ENCODE results near the gene CCR9. TPM values are rescaled to one million over a fixed set of nuclear protein-coding genes. Genes with fewer than 3 reads are reported as not detected.

CCR9 gene
- total RNA-seq, 1 donor from 2014 or later = not detected

DNA sequence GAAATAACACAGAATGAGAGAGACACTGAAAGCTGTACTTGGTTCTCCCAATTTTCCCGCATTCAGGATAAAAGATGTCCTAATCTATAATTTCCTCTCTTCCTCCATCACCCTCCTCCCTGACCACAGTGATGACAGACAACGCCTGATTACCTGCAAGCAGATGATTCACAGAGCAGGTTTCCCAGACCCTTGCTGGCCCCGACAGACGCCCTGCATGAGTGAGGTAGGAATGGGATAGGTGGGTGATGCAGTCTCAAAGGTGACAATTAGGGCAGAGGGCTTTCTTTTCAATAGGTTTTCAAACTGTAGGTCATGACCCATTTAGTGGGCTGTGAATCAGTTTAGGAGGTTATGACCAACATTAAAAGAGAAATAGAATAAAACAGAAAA lies 51.7 kb downstream of the CCR9 start:
- no peak for DNase-seq

GRCh38 chr3:45938864-45939263 lies 52.5 kb downstream of the CCR9 start:
- DNase-seq = peak; percentile 71

- no peak for DNase-seq
Measured at GRCh38 chr3:45939341-45939771, 53.0 kb downstream of the CCR9 start.

DNA sequence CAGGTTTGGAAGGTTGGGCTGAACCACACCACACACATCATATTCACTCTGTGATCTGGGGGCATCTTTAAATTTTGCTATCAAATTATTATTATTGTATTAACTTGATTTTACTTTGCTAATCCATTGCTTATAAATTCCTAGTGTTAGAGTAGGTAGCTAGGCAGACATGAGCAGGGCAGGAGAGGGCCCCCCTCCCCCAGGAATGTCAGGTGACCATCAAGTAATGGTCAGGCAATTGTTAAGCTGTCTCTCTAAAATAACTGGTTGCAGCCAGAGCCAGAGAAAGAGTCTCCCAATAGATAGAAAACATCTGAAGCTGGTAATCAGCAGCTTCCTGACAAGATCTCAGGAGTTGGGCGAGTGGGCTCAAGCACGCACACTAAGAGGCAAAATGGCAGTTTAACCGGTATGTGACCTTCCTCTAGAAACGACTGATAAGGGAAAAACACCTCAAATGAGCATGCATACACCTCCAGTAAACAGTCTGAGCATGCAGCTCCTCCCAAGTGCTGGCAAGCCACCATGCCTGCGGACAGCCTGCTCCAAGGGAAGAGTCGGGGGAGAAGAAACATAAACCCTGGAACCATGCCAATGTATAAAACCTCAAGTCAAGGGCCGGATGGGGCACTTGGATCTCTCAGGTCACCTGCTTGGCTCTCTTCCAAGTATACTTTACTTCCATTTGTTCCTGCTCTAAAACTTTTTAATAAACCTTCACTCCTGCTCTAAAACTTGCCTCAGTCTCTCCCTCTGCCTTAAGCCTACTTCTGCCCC lies 53.8 kb downstream of the CCR9 start:
- no peak for DNase-seq

GRCh38 chr3:45940781-45941365 lies 54.5 kb downstream of the CCR9 start:
- DNase-seq = no peak

DNA sequence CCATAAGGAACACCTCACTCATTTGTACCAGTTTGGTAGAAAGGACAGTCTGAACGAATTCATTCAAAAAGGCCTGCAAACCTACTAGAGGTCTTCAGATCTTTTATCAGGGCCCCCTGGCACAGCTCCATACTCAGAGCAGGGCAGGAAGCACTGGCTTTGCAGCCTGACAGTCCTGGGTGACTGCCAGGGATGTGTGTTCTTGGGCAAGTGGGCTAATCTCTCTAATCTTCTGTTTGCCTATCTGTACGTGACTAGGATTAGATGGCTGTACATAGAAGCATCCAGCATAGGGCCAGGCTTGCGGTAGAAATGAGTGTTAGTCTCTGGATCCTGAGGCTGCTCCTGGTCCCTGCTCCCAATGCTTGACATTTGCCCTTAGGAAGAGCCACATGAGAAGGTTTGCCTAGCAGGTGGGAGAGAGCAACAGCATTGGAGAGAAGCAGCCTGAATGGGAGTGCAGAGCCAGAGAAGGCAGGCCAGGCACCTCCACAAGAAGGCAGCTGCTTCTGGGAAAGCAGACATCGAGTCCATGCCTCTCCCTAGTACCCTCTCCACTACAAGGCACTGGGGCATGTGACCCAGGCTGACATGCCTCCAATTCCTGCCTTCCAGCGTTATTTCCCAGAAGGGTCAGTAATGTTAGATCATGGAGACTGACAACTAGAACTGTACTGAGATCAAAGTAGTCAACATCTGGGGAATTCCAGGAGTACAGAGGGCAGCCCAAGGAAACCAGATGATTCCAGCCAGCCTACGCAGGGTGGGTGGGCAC lies 55.9 kb downstream of the CCR9 start:
- DNase-seq = no peak

GRCh38 chr3:45943207-45943846 lies 57.0 kb downstream of the CCR9 start, which contains the start of gene CXCR6:
CXCR6 (plus strand) TSS chr3:45943464; CDS start chr3:45946482, 3,018 bp downstream.
- DNase-seq = no peak

DNA sequence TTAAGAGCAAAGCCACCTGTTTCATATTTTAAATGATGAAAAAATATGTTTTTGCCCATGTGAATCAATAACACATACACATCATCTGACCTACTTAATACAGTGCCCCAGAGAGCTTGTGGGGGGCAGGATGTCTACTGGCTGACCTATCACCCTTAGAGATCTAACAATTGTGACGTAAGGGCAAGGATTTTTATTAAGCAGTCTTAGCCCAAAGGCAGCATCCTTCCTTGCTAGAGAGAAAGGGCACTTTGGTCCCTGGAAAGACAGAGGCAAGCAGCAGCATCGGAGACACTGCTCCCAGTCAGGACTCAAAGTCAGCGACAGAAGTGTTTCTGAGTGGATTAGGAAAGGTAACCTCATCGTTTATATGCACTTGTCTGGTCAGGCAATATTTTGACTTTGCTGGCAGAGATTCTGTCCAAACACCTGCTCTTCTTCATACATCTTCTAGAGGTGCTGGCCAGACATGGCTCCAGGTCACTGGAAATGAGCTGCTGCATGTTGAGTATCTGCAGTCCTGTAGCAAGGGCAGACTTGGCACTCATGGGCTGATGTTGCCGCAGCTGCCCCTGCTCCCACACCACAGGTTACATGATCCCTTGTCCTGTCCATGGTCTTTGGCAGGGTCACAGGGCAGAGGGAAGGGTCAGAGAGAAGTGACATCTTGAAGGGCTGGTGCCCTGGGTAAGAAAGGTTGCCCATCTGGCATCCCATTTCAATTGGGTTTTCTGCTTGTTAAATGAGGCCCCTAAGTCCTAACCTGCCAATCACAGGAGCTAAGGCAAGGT lies 58.7 kb downstream of the CCR9 start:
- no peak for DNase-seq

DNA sequence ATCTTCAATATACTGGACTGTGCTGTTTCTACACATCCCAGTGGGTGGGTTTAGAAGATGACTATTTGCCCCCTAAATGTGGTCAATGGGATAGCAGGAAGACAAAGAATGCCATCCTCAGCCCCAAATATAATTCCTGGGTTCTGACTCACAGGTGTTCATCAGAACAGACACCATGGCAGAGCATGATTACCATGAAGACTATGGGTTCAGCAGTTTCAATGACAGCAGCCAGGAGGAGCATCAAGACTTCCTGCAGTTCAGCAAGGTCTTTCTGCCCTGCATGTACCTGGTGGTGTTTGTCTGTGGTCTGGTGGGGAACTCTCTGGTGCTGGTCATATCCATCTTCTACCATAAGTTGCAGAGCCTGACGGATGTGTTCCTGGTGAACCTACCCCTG lies 60.0 kb downstream of the CCR9 start:
- no peak for DNase-seq

- DNase-seq = no peak
Measured at GRCh38 chr3:45946875-45947274, 60.5 kb downstream of the CCR9 start.

DNA sequence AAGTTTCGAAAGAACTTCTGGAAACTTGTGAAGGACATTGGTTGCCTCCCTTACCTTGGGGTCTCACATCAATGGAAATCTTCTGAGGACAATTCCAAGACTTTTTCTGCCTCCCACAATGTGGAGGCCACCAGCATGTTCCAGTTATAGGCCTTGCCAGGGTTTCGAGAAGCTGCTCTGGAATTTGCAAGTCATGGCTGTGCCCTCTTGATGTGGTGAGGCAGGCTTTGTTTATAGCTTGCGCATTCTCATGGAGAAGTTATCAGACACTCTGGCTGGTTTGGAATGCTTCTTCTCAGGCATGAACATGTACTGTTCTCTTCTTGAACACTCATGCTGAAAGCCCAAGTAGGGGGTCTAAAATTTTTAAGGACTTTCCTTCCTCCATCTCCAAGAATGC lies 61.0 kb downstream of the CCR9 start:
- DNase-seq = no peak

DNA sequence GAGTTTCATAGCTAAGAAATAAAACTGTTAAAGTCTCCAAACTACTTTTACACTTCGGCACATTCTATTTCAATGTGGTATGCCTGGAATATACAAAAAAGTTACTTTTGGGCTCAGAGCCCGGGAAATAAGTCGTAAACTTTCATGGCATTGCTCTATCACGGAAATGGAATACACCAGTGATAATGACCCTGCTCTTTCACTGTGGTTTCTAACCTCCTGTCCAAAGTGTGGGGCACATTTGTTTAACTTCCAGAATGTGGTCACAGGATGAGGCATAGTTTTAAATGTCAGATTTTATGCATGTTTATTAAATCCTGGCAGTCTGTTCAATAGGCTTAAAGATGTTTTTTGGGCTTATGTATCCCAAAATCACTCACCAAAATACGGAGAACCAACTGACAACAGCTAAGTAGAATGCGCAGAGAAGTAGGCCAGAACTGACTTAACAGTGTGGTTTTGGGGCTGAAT lies 62.0 kb downstream of the CCR9 start:
- DNase-seq = peak; percentile 70

DNA sequence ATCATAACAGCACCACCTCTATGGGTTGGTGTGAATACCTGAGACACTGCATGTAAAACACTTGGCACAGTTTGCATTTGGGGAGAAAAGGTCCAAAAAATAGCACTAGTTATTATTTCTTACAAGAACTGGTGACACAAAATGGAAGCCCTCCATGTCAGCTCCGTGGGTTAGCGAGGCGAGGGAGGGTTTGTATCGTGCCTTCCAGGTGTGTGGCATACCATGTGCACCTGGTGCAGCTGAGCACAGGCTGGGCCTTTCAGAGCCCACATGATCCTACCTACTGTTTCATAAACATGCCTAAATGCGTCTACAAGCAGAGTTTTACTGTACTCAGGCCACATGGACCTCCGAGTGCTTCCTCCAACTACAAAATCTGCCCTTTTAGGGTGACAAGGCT lies 62.5 kb downstream of the CCR9 start:
- DNase-seq = no peak

- no peak for DNase-seq
Measured at GRCh38 chr3:45949432-45949831, 63.1 kb downstream of the CCR9 start.

GRCh38 chr3:45950131-45950530 lies 63.8 kb downstream of the CCR9 start:
- no peak for DNase-seq

GRCh38 chr3:45950686-45951600 lies 64.6 kb downstream of the CCR9 start:
- no peak for DNase-seq

DNA sequence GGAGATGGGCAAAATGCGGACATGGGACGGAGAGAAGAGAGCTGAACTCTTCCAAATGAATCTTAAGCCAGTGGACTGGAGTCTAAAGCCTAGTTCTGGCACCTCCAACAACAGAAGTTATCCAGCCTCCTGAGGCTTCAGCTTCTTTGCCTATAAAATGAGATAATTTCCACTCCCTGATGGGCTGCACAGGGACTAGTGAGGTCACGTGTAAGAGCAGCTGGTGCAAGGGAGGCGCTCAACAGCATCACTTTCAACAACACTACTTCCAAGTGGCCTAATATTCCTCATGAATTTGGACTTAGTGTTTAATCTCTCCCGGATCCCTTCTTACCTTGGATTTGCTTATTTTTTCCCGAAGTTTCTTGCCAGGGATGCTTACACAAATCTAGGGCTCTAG lies 65.6 kb downstream of the CCR9 start:
- no peak for DNase-seq

GRCh38 chr3:45952456-45952855 lies 66.1 kb downstream of the CCR9 start:
- DNase-seq = no peak
